A204.1 (cell line): ENCODE data around the gene PWP2.
"Not testable (repeated sequence)": the region's sequence is repeated elsewhere in the genome, so short reads cannot be mapped to it uniquely, and the experiment has no call there.

Source experiments
- FAIRE-seq: peaks from 2 replicates; lab custom pipeline; 2012; peaks lifted over from hg19 to GRCh38; lab: Jason Lieb, UNC

Gene PWP2

GRCh38 chr21:44107026-44107501 is at the start of gene PWP2:
Gene PWP2, plus strand, starts transcription at chr21:44107399. Its CDS starts 18 bp downstream, at chr21:44107417.
- FAIRE-seq, result not testable (repeated sequence)

- no peak for FAIRE-seq
Observed at GRCh38 chr21:44057960-44058651, 49.1 kb upstream of the PWP2 start.

- FAIRE-seq, result no peak
Observed at GRCh38 chr21:44058652-44058964, 48.6 kb upstream of the PWP2 start.

DNA sequence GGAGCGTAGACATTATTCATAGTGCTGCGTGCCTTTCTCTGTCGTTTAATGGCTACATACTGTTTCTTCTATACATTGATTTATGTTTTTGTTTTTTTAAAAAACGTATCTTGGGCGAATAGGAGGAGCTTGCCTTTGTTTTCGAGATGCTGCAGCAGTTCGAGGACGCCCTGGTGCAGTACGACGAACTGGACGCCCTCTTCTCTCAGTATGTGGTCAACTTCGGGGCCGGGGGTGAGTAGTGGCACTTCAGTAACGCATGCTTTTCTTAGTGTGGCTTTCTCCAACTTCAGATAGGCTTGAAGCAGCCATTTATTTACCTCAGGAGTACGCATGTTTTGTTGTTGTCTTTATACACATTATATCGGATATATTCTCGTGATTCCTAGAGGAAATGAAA is 48.2 kb upstream of the PWP2 start:
- no peak for FAIRE-seq

DNA sequence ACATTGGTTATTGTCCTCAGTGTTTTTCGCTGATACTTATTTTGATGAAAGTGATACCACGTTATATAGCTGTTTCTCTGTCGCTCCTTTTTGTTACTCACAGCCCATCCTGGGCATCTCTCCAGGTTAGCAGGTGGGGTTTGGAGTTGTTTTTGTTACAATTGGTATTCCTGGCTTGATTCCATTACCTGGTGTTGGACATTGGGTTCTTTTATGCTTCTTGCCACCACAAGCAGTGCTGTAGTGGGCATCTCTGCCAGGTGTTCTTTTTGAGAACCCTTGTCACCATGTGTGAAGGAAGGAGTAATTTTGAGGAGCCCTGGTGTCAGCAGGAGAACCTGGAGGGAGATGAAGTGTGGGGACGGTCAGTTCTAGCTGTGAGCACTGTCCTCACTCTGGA is 47.5 kb upstream of the PWP2 start:
- no peak for FAIRE-seq

- no peak for FAIRE-seq
Observed at GRCh38 chr21:44062380-44062779, 44.8 kb upstream of the PWP2 start.

DNA sequence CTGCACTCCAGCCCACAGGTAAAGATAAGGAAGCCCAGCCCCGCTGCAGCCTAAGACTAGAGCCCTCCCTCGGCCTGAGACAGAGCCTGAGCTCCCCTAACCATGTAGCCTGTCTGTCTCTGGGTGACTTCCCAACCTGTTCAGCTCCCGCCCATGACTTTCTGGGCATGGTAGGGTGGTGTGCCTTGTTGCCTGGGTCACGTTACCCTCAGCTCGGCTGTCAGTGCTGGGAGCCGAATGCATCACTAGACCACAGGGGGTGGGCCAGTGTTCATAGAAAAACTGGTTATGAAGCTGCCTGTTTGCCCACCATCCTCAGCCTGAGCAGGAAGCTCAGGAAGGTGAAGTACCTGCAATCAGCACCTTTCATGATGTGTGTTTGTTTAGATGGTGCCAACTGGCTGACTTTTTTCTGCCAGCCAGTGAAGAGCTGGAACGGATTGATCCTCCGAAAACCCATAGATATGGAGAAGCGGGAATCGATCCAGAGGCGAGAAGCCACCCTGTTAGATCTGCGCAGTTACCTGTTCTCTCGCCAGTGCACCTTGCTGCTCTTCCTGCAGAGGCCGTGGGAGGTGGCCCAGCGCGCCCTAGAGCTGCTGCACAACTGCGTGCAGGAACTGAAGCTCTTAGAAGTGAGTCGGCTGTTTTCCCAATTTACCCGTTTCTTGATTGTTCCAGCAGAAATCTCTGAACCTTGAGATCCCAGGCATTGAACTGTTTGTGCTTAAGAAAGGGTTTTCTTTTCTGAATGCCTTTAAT is 43.9 kb upstream of the PWP2 start:
- no peak for FAIRE-seq

DNA sequence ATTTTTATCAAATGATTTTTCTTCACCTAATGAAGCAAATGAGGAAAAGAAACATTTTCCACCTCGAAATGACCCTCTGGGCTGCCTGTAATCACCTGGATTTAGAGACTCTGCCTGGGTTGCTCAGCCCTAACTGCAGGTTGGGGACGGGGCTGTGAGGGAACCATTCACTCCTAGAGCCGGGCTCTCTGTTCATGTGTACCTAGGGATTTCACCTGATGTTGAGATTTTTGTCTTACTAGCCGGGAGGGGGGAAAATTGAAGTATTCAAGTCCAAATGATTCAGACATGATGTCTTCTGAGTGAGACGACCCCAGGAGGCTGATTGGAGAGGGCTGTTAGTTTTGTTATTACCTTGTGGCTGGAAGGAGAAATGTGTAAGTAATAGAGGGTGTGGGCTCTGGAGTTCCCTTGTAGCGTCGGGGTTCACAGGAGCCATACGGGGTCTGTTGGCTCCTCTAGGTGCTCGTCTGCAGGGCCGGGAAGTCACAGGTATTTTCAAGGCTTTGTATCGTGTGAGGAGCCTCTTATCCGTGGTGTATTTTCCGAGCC is 42.3 kb upstream of the PWP2 start:
- no peak for FAIRE-seq

GRCh38 chr21:44065428-44065827 is 41.8 kb upstream of the PWP2 start:
- no peak for FAIRE-seq

GRCh38 chr21:44066116-44066515 is 41.1 kb upstream of the PWP2 start:
- no peak for FAIRE-seq

GRCh38 chr21:44067011-44067839 is 40.0 kb upstream of the PWP2 start:
- FAIRE-seq, result no peak

DNA sequence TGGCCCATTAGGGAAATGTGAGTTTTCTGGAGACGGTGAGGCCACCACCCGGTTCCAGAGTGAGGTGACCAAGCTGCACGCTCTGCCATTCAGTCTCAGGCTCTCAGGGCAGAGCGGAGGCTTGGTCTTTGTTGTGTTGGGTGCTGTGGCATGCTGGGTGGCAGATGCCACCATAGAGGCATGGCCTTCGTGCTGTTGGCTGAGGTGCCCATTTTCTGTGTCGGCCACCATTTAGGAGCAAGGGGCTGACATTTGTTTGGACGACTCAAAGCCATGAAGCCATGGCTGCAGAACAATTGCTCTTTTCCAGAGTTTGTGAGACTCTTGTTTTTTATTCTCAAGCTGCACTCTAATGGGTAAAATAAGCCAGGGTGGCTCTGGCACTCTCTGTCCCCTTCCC is 36.8 kb upstream of the PWP2 start:
- no peak for FAIRE-seq

GRCh38 chr21:44071359-44072104 is 35.7 kb upstream of the PWP2 start:
- FAIRE-seq, result no peak

DNA sequence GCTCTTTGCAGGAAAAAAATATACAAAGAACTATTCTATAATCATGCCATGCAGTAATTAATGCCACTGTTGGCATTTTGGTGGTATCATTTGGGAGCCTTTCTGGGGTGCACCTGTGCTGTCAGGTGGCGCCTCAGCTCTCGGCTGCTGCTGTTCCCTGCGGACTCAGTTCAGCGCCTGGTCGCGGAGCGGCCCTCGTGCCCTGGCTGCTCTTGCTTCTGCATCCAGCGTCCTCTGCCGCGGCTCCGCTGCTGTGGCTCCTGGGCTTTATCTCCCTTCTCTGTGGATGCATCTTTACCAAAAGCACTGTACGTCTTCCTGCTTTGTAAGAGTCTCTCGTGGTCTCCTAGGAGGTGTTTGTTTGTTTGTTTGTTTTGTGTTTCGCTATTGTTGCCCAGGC is 35.1 kb upstream of the PWP2 start:
- no peak for FAIRE-seq

GRCh38 chr21:44074315-44074958 is 32.8 kb upstream of the PWP2 start:
- FAIRE-seq, result no peak

GRCh38 chr21:44076316-44076715 is 30.9 kb upstream of the PWP2 start:
- FAIRE-seq, result no peak

DNA sequence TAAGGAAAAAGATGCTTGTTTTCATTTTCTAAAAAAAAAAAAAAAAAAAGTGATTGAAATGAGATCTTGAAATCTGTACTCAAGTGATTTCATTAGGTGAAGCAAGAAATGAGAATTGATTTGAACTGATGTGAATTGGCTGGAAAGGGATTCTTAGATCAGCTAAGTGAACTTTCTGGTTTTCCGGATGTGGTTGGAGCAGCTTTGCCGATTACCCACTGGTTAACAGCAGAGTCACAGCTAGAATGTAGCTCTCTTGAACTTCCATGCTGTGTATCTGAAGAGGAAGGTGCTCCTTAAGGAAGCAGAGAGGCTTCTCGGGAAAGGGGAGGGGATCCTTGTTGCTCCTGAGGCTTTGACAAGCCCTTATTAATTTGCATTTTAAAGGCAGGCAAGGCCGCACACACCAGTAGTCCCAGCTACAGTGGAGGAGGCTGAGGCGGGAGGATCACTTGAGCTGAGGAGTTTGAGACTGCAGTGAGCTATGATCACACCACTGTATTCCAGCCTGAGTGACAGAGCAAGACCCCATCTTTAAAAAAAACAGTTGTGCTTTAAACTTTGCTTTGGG is 28.7 kb upstream of the PWP2 start:
- no peak for FAIRE-seq

GRCh38 chr21:44079446-44079845 is 27.8 kb upstream of the PWP2 start:
- no peak for FAIRE-seq

GRCh38 chr21:44079846-44080245 is 27.4 kb upstream of the PWP2 start:
- FAIRE-seq, result no peak

DNA sequence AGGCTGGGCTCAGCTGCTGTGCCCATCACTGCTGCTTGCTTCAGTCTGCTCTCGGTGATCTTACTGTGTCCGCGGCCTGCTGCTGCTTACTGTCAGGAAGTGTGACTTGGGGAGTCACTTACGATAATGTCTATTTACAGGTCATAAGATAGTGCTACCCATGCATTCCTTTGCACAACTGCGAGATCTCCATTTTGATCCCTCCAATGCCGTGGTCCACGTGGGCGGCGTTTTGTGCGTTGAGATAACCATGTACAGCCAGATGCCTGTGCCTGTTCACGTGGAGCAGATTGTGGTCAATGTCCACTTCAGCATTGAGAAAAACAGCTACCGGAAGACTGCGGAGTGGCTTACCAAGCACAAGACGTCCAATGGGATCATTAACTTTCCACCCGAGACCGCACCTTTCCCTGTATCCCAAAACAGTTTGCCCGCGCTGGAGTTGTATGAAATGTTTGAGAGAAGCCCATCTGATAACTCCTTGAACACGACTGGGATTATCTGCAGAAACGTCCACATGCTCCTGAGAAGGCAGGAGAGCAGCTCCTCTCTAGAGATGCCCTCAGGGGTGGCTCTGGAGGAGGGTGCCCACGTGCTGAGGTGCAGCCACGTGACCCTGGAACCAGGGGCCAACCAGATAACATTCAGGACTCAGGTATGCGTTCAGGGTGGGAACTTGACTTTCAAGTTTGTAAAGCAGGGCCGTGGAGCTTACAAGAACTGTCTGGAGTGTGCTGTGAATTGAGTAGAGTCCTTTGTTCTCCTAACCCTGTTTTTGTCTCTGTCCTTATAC is 24.4 kb upstream of the PWP2 start:
- FAIRE-seq, result no peak
